ENCODE measurements around the gene TESPA1. TPM values are rescaled to one million over a fixed set of nuclear protein-coding genes. Genes with fewer than 3 reads are reported as not detected.

Gene TESPA1
- polyA plus RNA-seq, 1 of the 3 experiments (the other 2 are of a cell fraction): not detected

DNA sequence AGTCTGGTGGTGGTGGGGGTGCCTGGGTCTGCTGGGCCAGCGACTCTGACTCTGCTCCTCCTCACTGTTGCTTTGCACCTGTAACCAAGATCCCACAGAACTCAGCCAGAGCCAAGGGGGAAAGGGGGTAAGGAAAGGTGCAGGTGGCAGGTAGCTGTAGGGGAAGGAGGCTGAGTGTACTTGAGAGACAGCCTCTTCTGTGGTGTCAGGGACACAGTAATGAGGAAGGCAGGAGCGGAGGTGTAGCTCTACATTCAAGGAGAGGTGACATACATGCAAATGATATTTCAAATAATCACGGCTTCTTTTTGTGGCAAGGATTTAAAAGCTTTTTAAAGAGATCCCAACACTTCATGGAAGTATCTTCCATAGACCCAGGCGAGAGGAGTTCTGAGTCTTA is 23.4 kb downstream of the TESPA1 start:
- Histone ChIP-seq H3K27me3 (ENCODE audit: insufficient read depth) (peaks cover 63% of the 10 kb centered on the region; the same call in 1 of the 2 replicates), H3K4me2 (no peak overlapping the region), H3K9ac (no peak overlapping the region), H3K4me3 (ENCODE audit: low read depth in 2 of 2, low read length in 1 of 2) (no peak overlapping the region), H4K20me1 (ENCODE audit: insufficient read depth) (no peaks in the 10 kb centered on the region), H3K79me2 (ENCODE audit: insufficient read depth) (no peaks in the 10 kb centered on the region), H2AFZ (ENCODE audit: low read depth) (no peak overlapping the region), H3K4me1 (ENCODE audit: control insufficient read depth in 1 of 2, insufficient read depth in 2 of 2, low read depth in 1 of 2, low read length in 1 of 2) (no peaks in the 10 kb centered on the region), H3K27ac (ENCODE audit: low read depth in 2 of 2, low read length in 1 of 2) (no peak overlapping the region), H3K36me3 (replicated peaks in 1 of 2; ENCODE audit: control insufficient read depth in 1 of 2, insufficient read depth in 2 of 2, low read length in 1 of 2) (no peaks in the 10 kb centered on the region), H3F3A (replicated peaks; ENCODE audit: insufficient read depth) (no peaks in the 10 kb centered on the region), H3K9me3 (no peaks in the 10 kb centered on the region), H3K9me2 (no peaks in the 10 kb centered on the region)
- no peak for TF ChIP-seq TCF12 (IDR thresholded peaks at IDR 0.05)
- ChIA-PET CTCF (interaction anchor here (1.5 to 2.9 kb wide), 2 partner anchors 212 to 259 kb away, joined by 3 to 11 read pairs; no protein-coding TSS in a partner anchor), POLR2A (no interaction called here)
- DNase-seq: no peak
- WGBS (ENCODE audit: low lambda C conversion rate): 4% methylated on average over 4 of the region's 4 CpGs

DNA sequence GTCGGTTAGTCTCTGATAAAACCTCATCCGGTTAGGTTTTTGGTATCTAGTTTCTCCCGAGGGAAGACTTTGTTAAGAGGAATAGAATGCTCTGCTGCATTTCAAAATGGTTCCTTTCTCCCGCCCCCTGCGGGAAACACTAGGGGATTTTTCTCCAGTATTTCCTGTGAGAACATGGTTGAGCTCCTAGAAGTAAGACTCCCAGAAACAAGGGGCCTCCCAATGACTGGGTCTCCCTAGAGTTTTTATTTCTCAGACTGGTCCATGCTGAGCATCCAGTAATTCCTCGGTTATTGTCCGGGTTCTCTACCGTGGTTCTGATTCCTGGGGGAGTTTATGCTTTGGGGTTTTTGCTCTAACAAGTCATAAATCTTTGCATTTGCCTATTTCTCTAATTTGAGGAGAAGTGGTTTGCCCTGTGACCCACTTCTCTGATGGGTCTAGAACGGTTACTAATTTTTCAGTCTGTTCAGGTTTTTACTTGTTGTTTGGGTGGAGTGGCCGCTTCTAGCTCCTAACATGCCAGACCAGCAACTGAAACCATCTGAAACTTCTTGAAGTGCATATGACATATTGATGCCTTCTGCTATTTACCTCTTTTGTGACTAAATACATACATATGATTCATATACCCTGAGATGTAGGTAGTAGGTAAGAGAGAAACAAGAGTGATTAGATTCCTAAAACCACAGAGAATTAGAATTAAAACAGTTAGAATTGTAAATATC is 25.1 kb downstream of the TESPA1 start:
- TF ChIP-seq POLR2AphosphoS5 (IDR thresholded peaks at IDR 0.05; ENCODE audit: low read depth, low read length): no peak
- no peak overlapping the region for H3K27ac ChIP-seq (ENCODE audit: low read depth in 2 of 2, low read length in 1 of 2)
- H3K79me2 ChIP-seq (ENCODE audit: insufficient read depth): no peaks in the 10 kb centered on the region
- H2AFZ ChIP-seq (ENCODE audit: low read depth): no peak overlapping the region
- H3K27me3 ChIP-seq (ENCODE audit: insufficient read depth): peaks cover 50% of the 10 kb centered on the region; the same call in 1 of the 2 replicates
- no peaks in the 10 kb centered on the region for H3K4me1 ChIP-seq (ENCODE audit: control insufficient read depth in 1 of 2, insufficient read depth in 2 of 2, low read depth in 1 of 2, low read length in 1 of 2)
- no peaks in the 10 kb centered on the region for H3K36me3 ChIP-seq (replicated peaks in 1 of 2; ENCODE audit: control insufficient read depth in 1 of 2, insufficient read depth in 2 of 2, low read length in 1 of 2)
- DNase-seq: no peak
- no peaks in the 10 kb centered on the region for H3K9me3 ChIP-seq
- no peak overlapping the region for H3K4me3 ChIP-seq (ENCODE audit: low read depth in 2 of 2, low read length in 1 of 2)
- CTCF ChIA-PET: interaction anchor here (2.9 to 3.9 kb wide), 2 partner anchors 209 to 257 kb away, joined by 11 to 55 read pairs; no protein-coding TSS in a partner anchor
- 2% methylated on average over 10 of the region's 10 CpGs for WGBS (ENCODE audit: low lambda C conversion rate)
- H4K20me1 ChIP-seq (ENCODE audit: insufficient read depth): no peaks in the 10 kb centered on the region
- POLR2A ChIA-PET: no interaction called here
- H3F3A ChIP-seq (replicated peaks; ENCODE audit: insufficient read depth): no peaks in the 10 kb centered on the region
- no peak overlapping the region for H3K9ac ChIP-seq
- H3K4me2 ChIP-seq: no peak overlapping the region
- H3K9me2 ChIP-seq: no peaks in the 10 kb centered on the region

DNA sequence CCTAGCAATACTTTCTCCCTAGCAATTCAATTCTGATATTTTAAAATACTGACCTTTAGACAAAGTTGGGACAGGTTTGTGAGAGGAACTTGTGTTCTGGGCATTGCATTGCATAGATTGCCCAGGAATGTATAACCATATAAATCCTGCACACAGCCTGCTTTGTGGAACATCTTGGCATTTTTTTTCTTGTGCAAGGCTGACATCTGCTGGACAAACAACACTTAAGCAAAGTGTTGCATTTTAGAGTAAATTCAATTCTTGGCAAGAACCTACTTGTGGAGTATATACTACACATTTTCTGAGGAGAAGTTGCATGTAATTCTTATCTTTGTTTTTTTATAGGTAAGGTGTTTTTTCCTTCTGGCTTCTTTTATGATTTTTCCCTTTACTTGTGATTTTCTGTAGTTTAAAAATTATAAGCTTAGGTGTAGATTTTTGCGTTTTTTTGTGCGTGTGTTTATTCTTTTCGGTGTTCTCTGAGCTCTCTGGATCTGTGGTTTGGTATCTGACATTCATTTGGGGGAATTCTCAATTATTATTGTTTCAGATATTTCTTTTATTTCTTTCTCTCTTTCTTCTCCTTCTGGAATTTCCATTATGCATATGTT is 26.4 kb downstream of the TESPA1 start:
- no peaks in the 10 kb centered on the region for H3K36me3 ChIP-seq (replicated peaks in 1 of 2; ENCODE audit: control insufficient read depth in 1 of 2, insufficient read depth in 2 of 2, low read length in 1 of 2)
- no peaks in the 10 kb centered on the region for H3K9me2 ChIP-seq
- no peak overlapping the region for H3K4me3 ChIP-seq (ENCODE audit: low read depth in 2 of 2, low read length in 1 of 2)
- no peak overlapping the region for H3K4me2 ChIP-seq
- TF ChIP-seq TAF1 (IDR thresholded peaks at IDR 0.05; ENCODE audit: borderline replicate concordance, low read depth, low read length) (no peak), NFIC (IDR thresholded peaks at IDR 0.05; ENCODE audit: borderline replicate concordance) (no peak), SMC3 (IDR thresholded peaks at IDR 0.05; ENCODE audit: low read depth, low read length) (peak; percentile 76), YY1 (IDR thresholded peaks at IDR 0.05; ENCODE audit: low read depth) (no peak), RFX5 (IDR thresholded peaks at IDR 0.05; ENCODE audit: low read length) (no peak), JUND (IDR thresholded peaks at IDR 0.05) (no peak), RAD21 (IDR thresholded peaks at IDR 0.05; ENCODE audit: low read length) (peak; percentile 83)
- TF ChIP-seq, protein P1, sequence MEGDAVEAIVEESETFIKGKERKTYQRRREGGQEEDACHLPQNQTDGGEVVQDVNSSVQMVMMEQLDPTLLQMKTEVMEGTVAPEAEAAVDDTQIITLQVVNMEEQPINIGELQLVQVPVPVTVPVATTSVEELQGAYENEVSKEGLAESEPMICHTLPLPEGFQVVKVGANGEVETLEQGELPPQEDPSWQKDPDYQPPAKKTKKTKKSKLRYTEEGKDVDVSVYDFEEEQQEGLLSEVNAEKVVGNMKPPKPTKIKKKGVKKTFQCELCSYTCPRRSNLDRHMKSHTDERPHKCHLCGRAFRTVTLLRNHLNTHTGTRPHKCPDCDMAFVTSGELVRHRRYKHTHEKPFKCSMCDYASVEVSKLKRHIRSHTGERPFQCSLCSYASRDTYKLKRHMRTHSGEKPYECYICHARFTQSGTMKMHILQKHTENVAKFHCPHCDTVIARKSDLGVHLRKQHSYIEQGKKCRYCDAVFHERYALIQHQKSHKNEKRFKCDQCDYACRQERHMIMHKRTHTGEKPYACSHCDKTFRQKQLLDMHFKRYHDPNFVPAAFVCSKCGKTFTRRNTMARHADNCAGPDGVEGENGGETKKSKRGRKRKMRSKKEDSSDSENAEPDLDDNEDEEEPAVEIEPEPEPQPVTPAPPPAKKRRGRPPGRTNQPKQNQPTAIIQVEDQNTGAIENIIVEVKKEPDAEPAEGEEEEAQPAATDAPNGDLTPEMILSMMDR (IDR thresholded peaks at IDR 0.05): peak; percentile 78
- TF ChIP-seq, protein P2, sequence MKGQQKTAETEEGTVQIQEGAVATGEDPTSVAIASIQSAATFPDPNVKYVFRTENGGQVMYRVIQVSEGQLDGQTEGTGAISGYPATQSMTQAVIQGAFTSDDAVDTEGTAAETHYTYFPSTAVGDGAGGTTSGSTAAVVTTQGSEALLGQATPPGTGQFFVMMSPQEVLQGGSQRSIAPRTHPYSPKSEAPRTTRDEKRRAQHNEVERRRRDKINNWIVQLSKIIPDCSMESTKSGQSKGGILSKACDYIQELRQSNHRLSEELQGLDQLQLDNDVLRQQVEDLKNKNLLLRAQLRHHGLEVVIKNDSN (IDR thresholded peaks at IDR 0.05; ENCODE audit: borderline replicate concordance, low read depth): no peak
- no peak overlapping the region for H3K9ac ChIP-seq
- H4K20me1 ChIP-seq (ENCODE audit: insufficient read depth): no peaks in the 10 kb centered on the region
- no peaks in the 10 kb centered on the region for H3F3A ChIP-seq (replicated peaks; ENCODE audit: insufficient read depth)
- no peak overlapping the region for H2AFZ ChIP-seq (ENCODE audit: low read depth)
- no peaks in the 10 kb centered on the region for H3K79me2 ChIP-seq (ENCODE audit: insufficient read depth)
- H3K4me1 ChIP-seq (ENCODE audit: control insufficient read depth in 1 of 2, insufficient read depth in 2 of 2, low read depth in 1 of 2, low read length in 1 of 2): no peaks in the 10 kb centered on the region
- peak; percentile 26 for DNase-seq
- no peaks in the 10 kb centered on the region for H3K9me3 ChIP-seq
- peaks cover 39% of the 10 kb centered on the region; the same call in 1 of the 2 replicates for H3K27me3 ChIP-seq (ENCODE audit: insufficient read depth)
- POLR2A ChIA-PET: no interaction called here
- CTCF ChIA-PET: interaction anchor here (0.6 to 3.9 kb wide), 22 partner anchors 12 to 505 kb away, joined by 3 to 55 read pairs (median 3); partner anchors contain the start of gene TESPA1
- H3K27ac ChIP-seq (ENCODE audit: low read depth in 2 of 2, low read length in 1 of 2): no peak overlapping the region
- WGBS (ENCODE audit: low lambda C conversion rate): 56% methylated on average over 3 of the region's 3 CpGs
